Calu3 (cell line): ENCODE results near the gene CAMK1D. TPM values are rescaled to one million over a fixed set of nuclear protein-coding genes. Genes with fewer than 3 reads are reported as not detected.

Experiments used
- BruUV-seq: library from RNA; stranded (reverse); fragments of 400-500 nt; replicated peaks from 2 replicates; lab custom pipeline; 2021; lab: Mats Ljungman, UMichigan
- CTCF ChIA-PET: fragments of 300-600 bp; sonication (Branson Sonifier 250); formaldehyde crosslinking; loops from one replicate; lab custom pipeline; 2022; ENCODE audit warnings: antibody characterized with exemption; lab: Charles Lee
- DNase-seq: peaks from one replicate; pipeline ENCODE4 v3.0.0; 2022
- H3K27ac Mint-ChIP-seq: one replicate; pipeline ENCODE4 v1.8.0; 2022; ENCODE audit warnings: mixed read lengths; ENCODE audit not compliant: unreplicated experiment
- H3K27me3 Mint-ChIP-seq: one replicate; pipeline ENCODE4 v1.8.0; 2022; ENCODE audit warnings: mixed read lengths; ENCODE audit not compliant: unreplicated experiment
- H3K36me3 Mint-ChIP-seq: one replicate; pipeline ENCODE4 v1.8.0; 2022; ENCODE audit warnings: mild to moderate bottlenecking, moderate library complexity, mixed read lengths; ENCODE audit not compliant: insufficient read depth, unreplicated experiment
- H3K4me1 Mint-ChIP-seq: one replicate; pipeline ENCODE4 v1.8.0; 2022; ENCODE audit warnings: mild to moderate bottlenecking, low read depth, mixed read lengths; ENCODE audit not compliant: unreplicated experiment
- H3K4me3 Mint-ChIP-seq: one replicate; pipeline ENCODE4 v1.8.0; 2022; ENCODE audit warnings: mild to moderate bottlenecking, low read depth, moderate library complexity, mixed read lengths; ENCODE audit not compliant: unreplicated experiment
- H3K9me3 Mint-ChIP-seq: one replicate; pipeline ENCODE4 v1.8.0; 2022; ENCODE audit warnings: low read depth, mixed read lengths; ENCODE audit not compliant: unreplicated experiment
- intact Hi-C: fragments of 100-400 bp; cut with micrococcal nuclease; formaldehyde crosslinking; loops from one replicate; pipeline ENCODE4 v1.10.0; 2022; ENCODE audit not compliant: unreplicated experiment
- total RNA-seq: library from RNA; stranded (reverse); gene quantifications from 2 replicates; pipeline ENCODE4 v1.2.3, GENCODE V29; 2022
- TF ChIP-seq, protein P1 (sequence below): fragments of 200-600 bp; IDR thresholded peaks from one replicate; pipeline ENCODE4 v1.8.0; 2022; ENCODE audit warnings: antibody characterized with exemption; ENCODE audit not compliant: unreplicated experiment

Gene CAMK1D
- total RNA-seq, 1 experiment from 2014 or later, result 2.6 TPM

DNA sequence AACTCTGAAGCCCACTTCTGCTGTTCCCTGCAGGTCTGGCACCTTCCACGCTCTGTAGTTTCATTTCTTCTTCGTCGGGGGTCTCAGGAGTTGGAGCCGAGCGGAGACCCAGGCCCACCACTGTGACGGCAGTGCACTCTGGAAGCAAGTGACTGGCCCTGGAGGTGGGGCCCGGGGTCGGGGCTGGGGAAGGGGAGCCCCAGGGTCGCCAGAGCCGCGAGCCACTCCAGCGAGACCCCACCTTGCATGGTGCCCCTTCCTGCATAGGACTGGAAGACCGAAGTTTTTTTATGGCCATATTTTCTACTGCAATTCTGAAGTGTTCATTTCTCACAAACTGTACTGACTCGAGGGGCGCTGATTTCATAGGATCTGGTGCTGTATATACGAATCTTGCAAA lies 479.4 kb downstream of the CAMK1D start:
- Mint-ChIP-seq H3K4me3 (no peak overlapping the region), H3K36me3 (no peaks in the 10 kb centered on the region), H3K27me3 (peaks cover 98% of the 10 kb centered on the region), H3K4me1 (no peaks in the 10 kb centered on the region), H3K27ac (no peak overlapping the region), H3K9me3 (no peaks in the 10 kb centered on the region)
- BruUV-seq, result no TSS peak
- TF ChIP-seq, protein P1, sequence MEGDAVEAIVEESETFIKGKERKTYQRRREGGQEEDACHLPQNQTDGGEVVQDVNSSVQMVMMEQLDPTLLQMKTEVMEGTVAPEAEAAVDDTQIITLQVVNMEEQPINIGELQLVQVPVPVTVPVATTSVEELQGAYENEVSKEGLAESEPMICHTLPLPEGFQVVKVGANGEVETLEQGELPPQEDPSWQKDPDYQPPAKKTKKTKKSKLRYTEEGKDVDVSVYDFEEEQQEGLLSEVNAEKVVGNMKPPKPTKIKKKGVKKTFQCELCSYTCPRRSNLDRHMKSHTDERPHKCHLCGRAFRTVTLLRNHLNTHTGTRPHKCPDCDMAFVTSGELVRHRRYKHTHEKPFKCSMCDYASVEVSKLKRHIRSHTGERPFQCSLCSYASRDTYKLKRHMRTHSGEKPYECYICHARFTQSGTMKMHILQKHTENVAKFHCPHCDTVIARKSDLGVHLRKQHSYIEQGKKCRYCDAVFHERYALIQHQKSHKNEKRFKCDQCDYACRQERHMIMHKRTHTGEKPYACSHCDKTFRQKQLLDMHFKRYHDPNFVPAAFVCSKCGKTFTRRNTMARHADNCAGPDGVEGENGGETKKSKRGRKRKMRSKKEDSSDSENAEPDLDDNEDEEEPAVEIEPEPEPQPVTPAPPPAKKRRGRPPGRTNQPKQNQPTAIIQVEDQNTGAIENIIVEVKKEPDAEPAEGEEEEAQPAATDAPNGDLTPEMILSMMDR, result no peak
- intact Hi-C loops, result no loop called here
- CTCF ChIA-PET, result no interaction called here
- no peak for DNase-seq

DNA sequence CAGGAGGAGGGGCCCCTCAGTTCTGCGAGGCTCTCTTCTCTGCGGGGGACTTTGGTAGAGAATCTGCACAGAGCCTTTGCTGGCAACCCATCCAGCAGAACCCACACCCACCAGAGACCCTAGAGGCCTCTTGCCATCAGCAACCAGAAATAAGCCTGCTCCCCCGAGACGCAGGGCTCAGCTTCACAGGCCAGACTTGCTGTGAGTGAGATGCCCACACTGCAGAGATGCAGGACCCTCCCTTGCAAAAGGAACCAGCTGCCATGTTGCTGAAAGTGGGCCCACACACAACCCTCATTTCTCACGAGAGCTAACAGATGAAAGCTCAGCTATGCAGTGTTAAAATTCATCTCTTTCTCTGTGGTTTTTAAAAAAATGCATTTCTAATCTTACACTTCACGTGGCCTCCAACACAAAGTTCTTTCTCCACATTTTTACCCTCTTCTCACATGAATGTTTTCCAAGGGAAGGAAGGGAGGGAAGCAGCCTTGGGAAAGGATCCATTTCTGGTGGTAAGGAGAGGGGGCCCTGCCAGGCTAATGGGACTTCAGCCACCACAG lies 480.6 kb downstream of the CAMK1D start:
- BruUV-seq, result no TSS peak
- CTCF ChIA-PET, result no interaction called here
- H3K9me3 Mint-ChIP-seq, result no peaks in the 10 kb centered on the region
- H3K27ac Mint-ChIP-seq, result no peak overlapping the region
- H3K4me3 Mint-ChIP-seq, result no peak overlapping the region
- intact Hi-C loops, result no loop called here
- peaks cover 98% of the 10 kb centered on the region for H3K27me3 Mint-ChIP-seq
- DNase-seq, result no peak
- TF ChIP-seq, protein P1, result no peak
- no peaks in the 10 kb centered on the region for H3K4me1 Mint-ChIP-seq
- H3K36me3 Mint-ChIP-seq, result no peaks in the 10 kb centered on the region

DNA sequence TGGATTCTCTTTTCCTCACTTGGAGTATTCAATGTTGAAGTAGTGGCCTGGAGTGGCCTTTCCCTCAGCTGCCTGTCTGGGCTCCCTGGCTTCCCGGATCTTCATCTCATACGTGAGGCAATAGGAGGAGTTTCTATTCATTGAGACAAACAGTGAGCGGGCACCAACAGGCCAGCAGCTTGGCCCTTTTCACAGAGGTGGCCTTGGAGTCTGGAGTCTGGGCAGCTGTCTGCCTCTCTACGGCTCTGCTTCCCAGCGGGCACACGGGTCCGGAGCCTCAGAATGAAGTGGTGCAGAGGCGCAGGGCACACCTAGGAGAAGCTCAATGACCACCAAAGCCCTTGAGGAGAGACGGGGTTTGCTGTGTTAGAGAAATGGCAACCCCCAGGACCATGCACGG lies 482.7 kb downstream of the CAMK1D start:
- Mint-ChIP-seq H3K27ac (no peak overlapping the region), H3K4me3 (no peak overlapping the region), H3K4me1 (no peaks in the 10 kb centered on the region), H3K36me3 (no peaks in the 10 kb centered on the region), H3K27me3 (peaks cover 94% of the 10 kb centered on the region), H3K9me3 (no peaks in the 10 kb centered on the region)
- CTCF ChIA-PET, result no interaction called here
- TF ChIP-seq, protein P1, result no peak
- intact Hi-C loops, result no loop called here
- DNase-seq, result no peak
- no TSS peak for BruUV-seq

DNA sequence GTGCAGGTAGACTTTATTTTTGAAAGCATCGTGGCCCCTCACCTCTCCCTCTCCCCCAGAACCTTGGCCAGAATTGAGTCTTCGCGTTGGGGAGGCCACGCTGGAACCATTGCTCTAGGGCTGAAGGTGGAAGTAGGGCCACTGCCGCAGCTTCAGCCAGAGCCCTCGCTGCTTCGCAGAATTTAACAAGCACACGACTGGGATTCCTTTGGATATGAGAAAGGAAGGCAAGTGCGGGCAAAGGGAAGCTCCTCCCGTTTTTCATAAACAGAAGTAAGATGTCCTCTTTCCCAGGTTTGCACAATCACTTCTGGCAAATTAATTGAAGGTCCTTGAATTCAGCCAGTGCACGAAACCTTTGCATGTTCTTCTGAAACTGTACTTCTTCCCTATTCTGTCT lies 484.1 kb downstream of the CAMK1D start:
- Mint-ChIP-seq H3K27me3 (peaks cover 93% of the 10 kb centered on the region), H3K9me3 (no peaks in the 10 kb centered on the region), H3K27ac (no peak overlapping the region), H3K36me3 (no peaks in the 10 kb centered on the region), H3K4me1 (no peaks in the 10 kb centered on the region), H3K4me3 (no peak overlapping the region)
- TF ChIP-seq, protein P1, result no peak
- intact Hi-C loops, result no loop called here
- no peak for DNase-seq
- no TSS peak for BruUV-seq
- CTCF ChIA-PET, result interaction anchor here (1.4 kb wide), 1 partner anchor 12 kb away, joined by 10 read pairs; no protein-coding TSS in a partner anchor
